PC-3 (cell line): Measurements from ENCODE around the gene GPR25. TPM values are rescaled to one million over a fixed set of nuclear protein-coding genes. Genes with fewer than 3 reads are reported as not detected.

Experiments
- ATAC-seq: fragments of 200-7000 bp; cut with Tn5 transposase; 2 replicates; pipeline ENCODE4 v1.9.1; 2020; ENCODE audit warnings: mild to moderate bottlenecking, moderate library complexity
- BruUV-seq: library from RNA; stranded (reverse); fragments of 400-500 nt; replicated peaks from 2 replicates; lab custom pipeline; 2021; lab: Mats Ljungman, UMichigan
- CTCF ChIA-PET: fragments of 300-600 bp; sonication (Branson Sonifier 250); formaldehyde crosslinking; loops from one replicate; lab custom pipeline; 2022; ENCODE audit warnings: antibody characterized with exemption; lab: Charles Lee
- POLR2A ChIA-PET: fragments of 300-600 bp; sonication (Branson Sonifier 250); formaldehyde crosslinking; loops from one replicate; lab custom pipeline; 2022; ENCODE audit warnings: antibody characterized with exemption; ENCODE audit not compliant: unreplicated experiment; lab: Charles Lee
- DNase-seq: peaks from one replicate; pipeline ENCODE4 v3.0.0-alpha.2; 2015
- H2AFZ ChIP-seq: fragments of 300-600 bp; sonication (generic); 2 replicates; pipeline ENCODE4 v1.6.0; 2016; ENCODE audit warnings: antibody characterized with exemption, low read length
- H3F3A ChIP-seq: fragments of 300-600 bp; sonication (generic); one replicate; pipeline ENCODE4 v1.6.0; 2017; ENCODE audit warnings: antibody characterized with exemption, low read length, control low read depth, mild to moderate bottlenecking; ENCODE audit not compliant: unreplicated experiment
- H3K27ac ChIP-seq: fragments of 300-600 bp; sonication (generic); 2 replicates; pipeline ENCODE4 v1.5.1; 2016; ENCODE audit warnings: mild to moderate bottlenecking, low read length
- H3K27me3 ChIP-seq: fragments of 300-600 bp; sonication (generic); 2 replicates; pipeline ENCODE4 v1.6.1; 2016; ENCODE audit warnings: low read length, mixed read lengths
- H3K36me3 ChIP-seq: fragments of 300-600 bp; sonication (generic); 2 replicates; pipeline ENCODE4 v1.6.1; 2016; ENCODE audit warnings: low read depth, mixed run types, low read length, mixed read lengths
- H3K4me1 ChIP-seq: fragments of 300-600 bp; sonication (generic); 2 replicates; pipeline ENCODE4 v1.5.1; 2016; ENCODE audit warnings: low read length; ENCODE audit not compliant: insufficient read depth
- H3K4me2 ChIP-seq: fragments of 300-600 bp; sonication (generic); 2 replicates; pipeline ENCODE4 v1.6.0; 2016; ENCODE audit warnings: low read length
- H3K4me3 ChIP-seq: fragments of 300-600 bp; sonication (generic); 2 replicates; pipeline ENCODE4 v1.5.1; 2016; ENCODE audit warnings: mild to moderate bottlenecking, low read length, mixed read lengths
- H3K79me2 ChIP-seq: fragments of 300-600 bp; sonication (generic); 2 replicates; pipeline ENCODE4 v1.6.1; 2017; ENCODE audit warnings: low read length, mixed read lengths
- H3K9ac ChIP-seq: fragments of 300-600 bp; sonication (generic); 2 replicates; pipeline ENCODE4 v1.6.0; 2016; ENCODE audit warnings: mild to moderate bottlenecking, low read length
- H3K9me2 ChIP-seq: fragments of 300-600 bp; sonication (generic); replicated peaks from 2 replicates; pipeline ENCODE4 v1.6.1; 2016; ENCODE audit warnings: mixed run types, low read length, mixed read lengths
- H3K9me3 ChIP-seq: fragments of 300-600 bp; sonication (generic); 2 replicates; pipeline ENCODE4 v1.6.1; 2016; ENCODE audit warnings: low read length, mixed read lengths
- H4K20me1 ChIP-seq: fragments of 300-600 bp; sonication (generic); 2 replicates; pipeline ENCODE4 v1.6.1; 2016; ENCODE audit warnings: low read length, mixed read lengths
- EZH2 ChIP-seq: fragments of 300-600 bp; sonication (generic); IDR thresholded peaks from one replicate; pipeline ENCODE4 v1.6.1; 2017; ENCODE audit warnings: antibody characterized with exemption, mild to moderate bottlenecking, low read length; ENCODE audit not compliant: unreplicated experiment
- EZH2phosphoT487 ChIP-seq: fragments of 300-600 bp; sonication (generic); IDR thresholded peaks from 2 replicates; pipeline ENCODE4 v1.6.1; 2018; ENCODE audit warnings: mild to moderate bottlenecking, antibody characterized with exemption, low read length, borderline replicate concordance
- intact Hi-C: fragments of 100-400 bp; cut with micrococcal nuclease; formaldehyde crosslinking; loops from 2 replicates; pipeline ENCODE4 v1.9.0; 2023
- total RNA-seq: library from RNA; depleted of rRNA; stranded (reverse); fragments of >200 nt; gene quantifications from 2 replicates; pipeline ENCODE4 v1.2.3, GENCODE V29; 2014
- TF ChIP-seq, protein P1 (sequence below): fragments of 300-600 bp; sonication (generic); conservative IDR thresholded peaks from 2 replicates; pipeline ENCODE4 v1.5.1; 2017; ENCODE audit warnings: antibody characterized with exemption, low read depth, mild to moderate bottlenecking, low read length

The GPR25 gene
- total RNA-seq, 1 experiment from 2014 or later, result not detected

DNA sequence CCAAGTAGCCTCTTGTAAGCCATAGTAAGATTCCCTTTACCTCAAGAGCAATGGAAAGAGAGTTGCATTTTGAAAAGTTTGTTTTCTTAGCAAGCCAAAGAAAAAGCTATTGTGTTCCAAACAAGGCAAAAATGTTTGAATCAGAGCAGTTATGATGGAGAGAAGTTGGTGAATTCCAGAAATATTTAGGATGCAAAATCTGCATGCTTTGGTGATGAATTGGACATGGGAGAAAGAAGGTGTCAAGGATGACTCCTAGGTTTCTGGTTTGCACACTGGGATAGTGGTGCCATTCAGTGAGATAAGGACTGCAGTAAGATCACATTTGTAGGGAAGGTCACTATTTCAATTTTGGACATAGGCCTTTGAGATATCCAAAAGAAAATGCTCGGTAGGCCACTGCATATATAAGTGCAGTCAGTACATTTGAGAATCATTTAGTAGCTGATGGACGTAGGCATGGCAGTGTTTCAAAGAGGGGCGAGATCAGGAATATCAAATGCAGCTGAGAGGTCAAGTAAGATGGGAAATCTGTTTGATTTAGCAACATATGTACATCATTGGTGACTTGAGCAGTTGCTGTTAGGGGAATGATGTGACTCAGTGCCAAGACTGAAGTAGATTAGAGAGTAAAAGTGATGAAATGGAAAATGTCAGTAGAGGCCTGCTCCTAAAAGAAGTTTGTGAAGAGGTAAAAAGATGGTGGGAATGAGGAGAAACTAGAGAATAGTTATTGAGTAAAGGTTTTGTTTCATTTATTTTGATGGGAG lies 33.9 kb upstream of the GPR25 start:
- Histone ChIP-seq H3K9me3 (no peaks in the 10 kb centered on the region), H3K4me3 (no peak overlapping the region), H3K4me1 (no peaks in the 10 kb centered on the region), H2AFZ (no peak overlapping the region), H3K4me2 (no peak overlapping the region), H3F3A (no peaks in the 10 kb centered on the region), H4K20me1 (no peaks in the 10 kb centered on the region), H3K79me2 (no peaks in the 10 kb centered on the region), H3K27ac (no peak overlapping the region), H3K27me3 (no peaks in the 10 kb centered on the region), H3K36me3 (peaks cover 5% of the 10 kb centered on the region), H3K9ac (no peak overlapping the region), H3K9me2 (no peaks in the 10 kb centered on the region)
- no TSS peak for BruUV-seq
- POLR2A ChIA-PET, result no interaction called here
- CTCF ChIA-PET, result interaction anchor here (0.7 kb wide), 1 partner anchor 247 kb away, joined by 3 read pairs; no protein-coding TSS in a partner anchor
- DNase-seq (no peak), ATAC-seq (no peak)
- TF ChIP-seq EZH2, result no peak
- TF ChIP-seq, protein P1, sequence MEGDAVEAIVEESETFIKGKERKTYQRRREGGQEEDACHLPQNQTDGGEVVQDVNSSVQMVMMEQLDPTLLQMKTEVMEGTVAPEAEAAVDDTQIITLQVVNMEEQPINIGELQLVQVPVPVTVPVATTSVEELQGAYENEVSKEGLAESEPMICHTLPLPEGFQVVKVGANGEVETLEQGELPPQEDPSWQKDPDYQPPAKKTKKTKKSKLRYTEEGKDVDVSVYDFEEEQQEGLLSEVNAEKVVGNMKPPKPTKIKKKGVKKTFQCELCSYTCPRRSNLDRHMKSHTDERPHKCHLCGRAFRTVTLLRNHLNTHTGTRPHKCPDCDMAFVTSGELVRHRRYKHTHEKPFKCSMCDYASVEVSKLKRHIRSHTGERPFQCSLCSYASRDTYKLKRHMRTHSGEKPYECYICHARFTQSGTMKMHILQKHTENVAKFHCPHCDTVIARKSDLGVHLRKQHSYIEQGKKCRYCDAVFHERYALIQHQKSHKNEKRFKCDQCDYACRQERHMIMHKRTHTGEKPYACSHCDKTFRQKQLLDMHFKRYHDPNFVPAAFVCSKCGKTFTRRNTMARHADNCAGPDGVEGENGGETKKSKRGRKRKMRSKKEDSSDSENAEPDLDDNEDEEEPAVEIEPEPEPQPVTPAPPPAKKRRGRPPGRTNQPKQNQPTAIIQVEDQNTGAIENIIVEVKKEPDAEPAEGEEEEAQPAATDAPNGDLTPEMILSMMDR, result no peak
- TF ChIP-seq EZH2phosphoT487, result no peak
- intact Hi-C loops, result loop anchor here (1.0 kb wide), 2 partner anchors 218 to 280 kb away; no protein-coding TSS in a partner anchor

GRCh38 chr1:200845360-200845759 lies 27.4 kb upstream of the GPR25 start:
- Histone ChIP-seq H3K79me2 (no peaks in the 10 kb centered on the region), H3K9ac (no peak overlapping the region), H3K4me1 (peaks cover 4% of the 10 kb centered on the region), H4K20me1 (no peaks in the 10 kb centered on the region), H3K4me3 (no peak overlapping the region), H3K36me3 (peaks cover 20% of the 10 kb centered on the region), H3F3A (no peaks in the 10 kb centered on the region), H3K9me2 (no peaks in the 10 kb centered on the region), H3K27me3 (peaks cover 30% of the 10 kb centered on the region), H3K4me2 (no peak overlapping the region), H2AFZ (no peak overlapping the region), H3K9me3 (no peaks in the 10 kb centered on the region), H3K27ac (no peak overlapping the region)
- no TSS peak for BruUV-seq
- DNase-seq (no peak), ATAC-seq (no peak)
- no peak for TF ChIP-seq EZH2phosphoT487
- TF ChIP-seq, protein P1, result no peak
- ChIA-PET POLR2A (no interaction called here), CTCF (no interaction called here)
- intact Hi-C loops, result loop anchor here (10.0 kb wide), 1 partner anchor 1061 kb away; no protein-coding TSS in a partner anchor

DNA sequence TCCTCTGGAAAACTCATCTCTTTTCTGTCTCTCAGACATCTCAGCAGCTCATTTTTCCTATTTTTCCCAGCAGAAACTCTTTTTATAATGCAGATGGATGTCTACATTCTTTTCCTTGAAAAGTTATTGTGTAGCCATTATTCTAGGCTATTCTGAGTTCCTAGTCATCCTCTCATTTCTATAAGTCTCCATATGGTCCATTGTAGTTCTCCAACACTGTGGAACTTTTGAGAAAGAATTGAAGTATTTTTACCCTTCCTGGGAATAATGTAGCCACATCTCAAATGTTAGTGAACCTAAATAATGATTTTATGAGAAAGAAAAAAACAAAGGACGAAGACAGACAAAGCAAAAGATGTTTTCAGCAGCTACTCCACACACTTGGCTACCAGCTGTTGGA lies 26.4 kb upstream of the GPR25 start:
- no peaks in the 10 kb centered on the region for H4K20me1 ChIP-seq
- H3K4me2 ChIP-seq, result no peak overlapping the region

More for the DNA sequence above, 26.4 kb upstream of the GPR25 start:
- ATAC-seq (no peak), DNase-seq (no peak)
- H3K9me3 ChIP-seq, result no peaks in the 10 kb centered on the region
- no peaks in the 10 kb centered on the region for H3K9me2 ChIP-seq
- H3K79me2 ChIP-seq, result no peaks in the 10 kb centered on the region
- BruUV-seq, result no TSS peak
- H3K4me3 ChIP-seq, result no peak overlapping the region
- peaks cover 30% of the 10 kb centered on the region for H3K27me3 ChIP-seq
- H3K36me3 ChIP-seq, result peaks cover 20% of the 10 kb centered on the region
- no peaks in the 10 kb centered on the region for H3F3A ChIP-seq
- ChIA-PET POLR2A (no interaction called here), CTCF (interaction anchor here (0.6 kb wide), 1 partner anchor 589 kb away, joined by 3 read pairs; no protein-coding TSS in a partner anchor)
- peaks cover 6% of the 10 kb centered on the region for H3K4me1 ChIP-seq
- TF ChIP-seq EZH2 (no peak), EZH2phosphoT487 (no peak)
- TF ChIP-seq, protein P1, result no peak
- H2AFZ ChIP-seq, result no peak overlapping the region
- H3K27ac ChIP-seq, result no peak overlapping the region
- intact Hi-C loops, result loop anchor here (10.0 kb wide), 1 partner anchor 1062 kb away; no protein-coding TSS in a partner anchor
- no peak overlapping the region for H3K9ac ChIP-seq
